Measurements from ENCODE around the gene PACRG. TPM values are rescaled to one million over a fixed set of nuclear protein-coding genes. Genes with fewer than 3 reads are reported as not detected.

Gene PACRG
- total and polyA plus RNA-seq, 2 experiments from 2014 or later, result 0.17 to 0.68 TPM

- Histone ChIP-seq H3K27ac (ENCODE audit: low read depth) (no peak overlapping the region), H3K4me1 (ENCODE audit: insufficient read depth) (peaks cover 17% of the 10 kb centered on the region), H3K9me2 (ENCODE audit: insufficient read depth) (no peaks in the 10 kb centered on the region), H3F3A (replicated peaks; ENCODE audit: low read depth) (no peaks in the 10 kb centered on the region), H3K4me2 (no peak overlapping the region), H3K36me3 (ENCODE audit: insufficient read depth) (no peaks in the 10 kb centered on the region), H3K79me2 (replicated peaks; ENCODE audit: insufficient read depth) (no peaks in the 10 kb centered on the region), H4K20me1 (replicated peaks; ENCODE audit: insufficient read depth) (no peaks in the 10 kb centered on the region), H3K27me3 (ENCODE audit: insufficient read depth) (no peaks in the 10 kb centered on the region), H2AFZ (no peak overlapping the region), H3K4me3 (no peak overlapping the region)
- H3K36me3 Mint-ChIP-seq (ENCODE audit: low read depth), result no peaks in the 10 kb centered on the region
- ATAC-seq, result peak; percentile 29; the same call in 1 of the 3 replicates
- no peaks in the 10 kb centered on the region; the same call in 2 of the 3 replicates for H3K9me3 Mint-ChIP-seq
- peak overlapping the region; percentile 77 for H3K27ac Mint-ChIP-seq
- peaks cover 26% of the 10 kb centered on the region; the same call in 2 of the 3 replicates for H3K4me1 Mint-ChIP-seq
- TF ChIP-seq ZNF331 (CRISPR knock-in tag; IDR thresholded peaks at IDR 0.05; ENCODE audit: low read depth) (no peak), EZH2phosphoT487 (IDR thresholded peaks at IDR 0.05; ENCODE audit: unreplicated experiment) (no peak), JUNB (IDR thresholded peaks at IDR 0.05; ENCODE audit: unreplicated experiment) (no peak), ZNF462 (CRISPR knock-in tag; IDR thresholded peaks at IDR 0.05) (no peak), CREB1 (CRISPR knock-in tag; IDR thresholded peaks at IDR 0.05; ENCODE audit: low read depth) (no peak), STAT1 (IDR thresholded peaks at IDR 0.05; ENCODE audit: unreplicated experiment) (no peak), ZNF114 (CRISPR knock-in tag; IDR thresholded peaks at IDR 0.05) (no peak), REST (IDR thresholded peaks at IDR 0.05; ENCODE audit: unreplicated experiment) (no peak), ETS1 (IDR thresholded peaks at IDR 0.05) (no peak), POLR2AphosphoS5 (IDR thresholded peaks at IDR 0.05; ENCODE audit: low read depth) (no peak), CTCF (conservative IDR thresholded peaks at IDR 0.05; ENCODE audit: low read depth in 2 of 2) (no peak), EZH2 (IDR thresholded peaks at IDR 0.05; ENCODE audit: low read depth, unreplicated experiment) (no peak), NANOG (IDR thresholded peaks at IDR 0.05; ENCODE audit: borderline replicate concordance) (no peak)
- H3K4me3 Mint-ChIP-seq, result no peak overlapping the region
- DNase-seq (ENCODE audit: low spot score), result no peak
- no peaks in the 10 kb centered on the region for H3K27me3 Mint-ChIP-seq (ENCODE audit: insufficient read depth, low read depth, poor library complexity)
These were observed 37.6 kb upstream of the PACRG start for GRCh38 chr6:162690158-162690557.
